Transverse colon (tissue), 4 donors: Measurements from ENCODE around the gene CCM2L. TPM values are rescaled to one million over a fixed set of nuclear protein-coding genes. Genes with fewer than 3 reads are reported as not detected.

Source experiments
- DNase-seq: peaks from one replicate; pipeline ENCODE4 v3.0.0-alpha.2; 2019
- H3K27ac ChIP-seq, 4 donors: fragments of 200-600 bp; sonication (generic); 2 replicates each; pipeline ENCODE4 v1.5.1; 2016 to 2018; ENCODE audit warnings: inconsistent platforms in 4 of 4
- H3K27me3 ChIP-seq: fragments of 200-600 bp; sonication (generic); 2 replicates; pipeline ENCODE4 v1.5.1; 2017; ENCODE audit warnings: inconsistent platforms
- H3K36me3 ChIP-seq, 4 donors: fragments of 200-600 bp; sonication (generic); 2 replicates each; pipeline ENCODE4 v1.5.1; 2017 to 2019; ENCODE audit warnings: inconsistent platforms in 4 of 4
- H3K4me1 ChIP-seq, 4 donors: fragments of 200-600 bp; sonication (generic); 2 replicates each; pipeline ENCODE4 v1.5.1; 2017 to 2020; ENCODE audit warnings: inconsistent platforms in 4 of 4
- H3K4me3 ChIP-seq, 4 donors: fragments of 200-600 bp; sonication (generic); 1 replicate in 1 of 4; 2 replicates in 3 of 4; pipeline versions ENCODE4 v1.5.1 to v1.6.1; 2017 to 2019; ENCODE audit warnings: inconsistent platforms in 4 of 4
- H3K9me3 ChIP-seq, 2 donors: fragments of 200-600 bp; sonication (generic); 2 replicates each; pipeline ENCODE4 v1.5.1; 2017 to 2019; ENCODE audit warnings: inconsistent platforms in 2 of 2
- EP300 ChIP-seq: sonication (generic); formaldehyde crosslinking; IDR thresholded peaks from one replicate; pipeline ENCODE4 v1.6.1; 2017; ENCODE audit warnings: antibody characterized with exemption, low read depth
- POLR2A ChIP-seq: fragments of 450-650 bp; IDR thresholded peaks from one replicate; pipeline ENCODE4 v1.6.1; 2016; ENCODE audit warnings: antibody characterized with exemption, mild to moderate bottlenecking, moderate library complexity
- POLR2AphosphoS5 ChIP-seq, 3 donors: sonication (generic); formaldehyde crosslinking; IDR thresholded peaks; one replicate each; pipeline ENCODE4 v1.6.1; 2016; ENCODE audit warnings: antibody characterized with exemption in 3 of 3
- WGBS, 2 donors: methylation state at CpG; one replicate each; pipeline ENCODE4 v1.1.5; 2018; ENCODE audit warnings: low coverage in 1 of 2; 5-methylcytosine and 5-hydroxymethylcytosine counted together
- in situ Hi-C, 4 donors: fragments of 200-750 bp; cut with MboI; loops; one replicate each; pipeline versions ENCODE4 v1.15.0 to v1.15.1; 2017; ENCODE audit warnings: low sequenced_read_pairs in 3 of 4, low pct_ligation_motif_present in 1 of 4, low pct_unique_long_range_greater_than_20kb in 1 of 4
- intact Hi-C: fragments of 100-400 bp; cut with DNase I; formaldehyde crosslinking; loops from one replicate; pipeline ENCODE4 v1.15.1; 2023; ENCODE audit warnings: low total_unique reads
- total RNA-seq, 4 donors: library from RNA; depleted of rRNA; stranded (reverse); fragments of >200 nt; gene quantifications; one replicate each; pipeline ENCODE4 v1.1.0, GENCODE V29; 2016
- TF ChIP-seq, protein P1 (sequence below), 5 experiments: fragments of 200-600 bp in 3 of 5; fragments of 450-650 bp in 2 of 5; sonication (generic) in 3 of 5; IDR thresholded peaks; 1 replicate in 2 of 5; 2 replicates in 3 of 5; pipeline ENCODE4 v1.5.1; 2016 to 2017; ENCODE audit warnings: antibody characterized with exemption in 5 of 5, inconsistent platforms in 3 of 5, mild to moderate bottlenecking in 2 of 5, moderate library complexity in 1 of 5

The CCM2L gene
- 1 to 10 TPM; 1.7 to 4.9 (median 3.0) TPM for total RNA-seq

GRCh38 chr20:32010101-32010500 lies at the start of gene CCM2L:
Gene CCM2L (plus strand): TSS chr20:32010438. CDS start chr20:32010455, 17 bp downstream.
- H3K27me3 ChIP-seq, result peaks cover 37% of the 10 kb centered on the region
- no peak for TF ChIP-seq EP300
- TF ChIP-seq POLR2AphosphoS5 (IDR thresholded peaks at IDR 0.05), result no peak
- TF ChIP-seq, protein P1, sequence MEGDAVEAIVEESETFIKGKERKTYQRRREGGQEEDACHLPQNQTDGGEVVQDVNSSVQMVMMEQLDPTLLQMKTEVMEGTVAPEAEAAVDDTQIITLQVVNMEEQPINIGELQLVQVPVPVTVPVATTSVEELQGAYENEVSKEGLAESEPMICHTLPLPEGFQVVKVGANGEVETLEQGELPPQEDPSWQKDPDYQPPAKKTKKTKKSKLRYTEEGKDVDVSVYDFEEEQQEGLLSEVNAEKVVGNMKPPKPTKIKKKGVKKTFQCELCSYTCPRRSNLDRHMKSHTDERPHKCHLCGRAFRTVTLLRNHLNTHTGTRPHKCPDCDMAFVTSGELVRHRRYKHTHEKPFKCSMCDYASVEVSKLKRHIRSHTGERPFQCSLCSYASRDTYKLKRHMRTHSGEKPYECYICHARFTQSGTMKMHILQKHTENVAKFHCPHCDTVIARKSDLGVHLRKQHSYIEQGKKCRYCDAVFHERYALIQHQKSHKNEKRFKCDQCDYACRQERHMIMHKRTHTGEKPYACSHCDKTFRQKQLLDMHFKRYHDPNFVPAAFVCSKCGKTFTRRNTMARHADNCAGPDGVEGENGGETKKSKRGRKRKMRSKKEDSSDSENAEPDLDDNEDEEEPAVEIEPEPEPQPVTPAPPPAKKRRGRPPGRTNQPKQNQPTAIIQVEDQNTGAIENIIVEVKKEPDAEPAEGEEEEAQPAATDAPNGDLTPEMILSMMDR (IDR thresholded peaks at IDR 0.05), result no peak
- TF ChIP-seq POLR2A, result no peak
- in situ Hi-C loops, result no loop called here

DNA sequence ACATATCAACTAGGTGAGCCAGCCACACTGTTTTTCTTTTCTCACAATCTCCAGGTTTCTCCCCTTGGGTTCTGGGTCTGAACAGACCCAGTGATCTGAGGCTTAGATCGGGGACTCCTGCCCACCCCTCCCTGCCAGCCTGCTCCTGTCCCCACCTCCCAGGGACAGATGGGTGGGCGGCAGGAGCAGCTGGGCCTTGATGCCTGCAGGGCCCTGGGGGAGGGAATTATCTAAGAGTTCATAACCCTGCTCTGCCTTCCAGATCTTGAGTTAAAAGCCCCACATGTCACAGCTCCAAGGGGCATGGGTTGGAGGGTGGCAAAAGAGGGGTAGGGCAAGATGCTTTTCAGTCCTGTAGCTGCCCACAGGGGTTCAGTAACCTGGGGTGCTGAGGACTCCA lies 47.5 kb upstream of the CCM2L start:
- DNase-seq, result no peak
- no peaks in the 10 kb centered on the region for H3K9me3 ChIP-seq
- peaks cover 55% of the 10 kb centered on the region for H3K27me3 ChIP-seq
- no peak overlapping the region for H3K27ac ChIP-seq
- in situ Hi-C loops (loop anchor here in 1 of 4 donors (10.0 kb wide), 1 partner anchor 108 kb away; no protein-coding TSS in a partner anchor), intact Hi-C loops (no loop called here)
- peaks cover 0 to 1% (median 0%) of the 10 kb centered on the region in 4 donors for H3K4me1 ChIP-seq
- H3K4me3 ChIP-seq, result no peak overlapping the region
- TF ChIP-seq EP300 (no peak), POLR2A (no peak), POLR2AphosphoS5 (IDR thresholded peaks at IDR 0.05) (no peak)
- TF ChIP-seq, protein P1 (IDR thresholded peaks at IDR 0.05), result no peak
- no peaks in the 10 kb centered on the region for H3K36me3 ChIP-seq
- WGBS, 2 donors, result 36 to 40% methylated on average over 1 to 2 of the region's 2 CpGs

More at GRCh38 chr20:32010101-32010500, at the start of gene CCM2L:
- DNase-seq, result no peak
- Histone ChIP-seq H3K36me3 (no peaks in the 10 kb centered on the region), H3K4me1 (no peaks in the 10 kb centered on the region), H3K4me3 (peak within 1 kb of the TSS in 1 of 4 donors; percentile 5), H3K27ac (peak within 1 kb of the TSS in 3 of 4 donors; percentile 17 to 41 (median 20)), H3K9me3 (no peaks in the 10 kb centered on the region)
- intact Hi-C loops, result no loop called here
- WGBS, 2 donors, result 20 to 55% methylated on average over 1 to 2 of the region's 2 CpGs

DNA sequence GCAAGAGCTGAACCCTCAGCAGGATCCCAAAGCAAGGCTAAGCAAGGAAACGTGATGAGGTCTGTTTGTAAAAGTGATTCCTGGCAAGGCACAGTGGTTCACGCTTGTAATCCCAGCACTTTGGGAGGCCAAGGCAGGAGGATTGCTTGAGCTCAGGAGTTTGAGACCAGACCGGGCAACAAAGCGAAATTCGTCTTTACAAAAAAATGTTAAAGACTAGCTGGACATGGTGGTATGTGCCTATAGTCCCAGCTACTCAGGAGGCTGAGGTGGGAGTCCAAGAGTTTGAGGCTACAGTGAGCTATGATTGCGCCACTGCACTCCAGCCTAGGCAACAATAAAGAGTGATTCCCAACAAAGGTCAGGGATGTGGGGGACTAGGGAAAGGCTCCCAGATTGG lies 46.3 kb upstream of the CCM2L start:
- intact Hi-C loops, result no loop called here
- Histone ChIP-seq H3K27ac (no peak overlapping the region), H3K36me3 (no peaks in the 10 kb centered on the region), H3K27me3 (peaks cover 62% of the 10 kb centered on the region), H3K4me1 (peaks cover 0 to 4% (median 0%) of the 10 kb centered on the region in 4 donors), H3K4me3 (no peak overlapping the region), H3K9me3 (no peaks in the 10 kb centered on the region)
- DNase-seq, result no peak
- TF ChIP-seq POLR2A, result no peak
- TF ChIP-seq POLR2AphosphoS5 (IDR thresholded peaks at IDR 0.05), result no peak
- no peak for TF ChIP-seq EP300
- TF ChIP-seq, protein P1 (IDR thresholded peaks at IDR 0.05), result no peak
- in situ Hi-C loops, result loop anchor here in 1 of 4 donors (10.0 kb wide), 1 partner anchor 109 kb away; no protein-coding TSS in a partner anchor
- 65% methylated on average over 6 of the region's 6 CpGs; no CpG with 5 or more reads in 1 of the 2 donors for WGBS, 2 donors

DNA sequence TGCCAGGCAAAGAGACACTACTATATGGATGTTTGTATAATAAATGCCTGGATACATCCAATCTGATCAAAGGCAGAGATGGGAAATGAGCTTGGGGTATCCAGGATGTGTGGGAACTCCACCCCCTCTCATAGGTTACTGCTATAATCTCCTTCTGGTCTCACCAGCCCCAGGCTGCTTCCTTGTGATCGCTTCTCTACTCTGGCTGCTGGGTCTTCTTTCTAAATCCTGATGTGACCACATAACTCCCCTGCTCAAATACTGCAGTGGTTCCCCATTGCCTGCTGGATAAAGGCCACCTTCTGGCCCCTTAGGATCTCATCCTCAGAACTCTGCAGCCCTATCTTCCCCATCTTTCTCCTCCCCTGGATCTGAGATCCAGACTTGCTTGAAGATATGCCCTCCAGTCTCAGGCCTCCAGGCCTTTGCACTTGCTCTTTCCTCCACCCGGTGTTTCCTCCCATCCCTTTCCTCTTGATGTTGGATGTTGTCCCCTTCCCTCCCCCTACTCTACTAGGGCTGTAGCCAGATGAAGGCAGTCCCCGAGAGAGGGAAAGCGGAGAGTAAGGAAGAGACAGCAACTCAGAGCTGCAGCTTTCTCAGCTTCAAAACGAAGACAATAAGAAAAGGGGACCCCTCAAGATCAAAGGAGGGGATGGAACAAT lies 43.1 kb upstream of the CCM2L start:
- no peak overlapping the region for H3K4me3 ChIP-seq
- peaks cover 0 to 4% (median 0%) of the 10 kb centered on the region in 4 donors for H3K4me1 ChIP-seq
- 11 to 20% methylated on average over 1 to 5 of the region's 5 CpGs for WGBS, 2 donors

More for the DNA sequence above, 43.1 kb upstream of the CCM2L start:
- TF ChIP-seq, protein P1 (IDR thresholded peaks at IDR 0.05), result no peak
- intact Hi-C loops (no loop called here), in situ Hi-C loops (loop anchor here in 1 of 4 donors (10.0 kb wide), 1 partner anchor 112 kb away; no protein-coding TSS in a partner anchor)
- Histone ChIP-seq H3K27ac (no peak overlapping the region), H3K9me3 (no peaks in the 10 kb centered on the region), H3K27me3 (peaks cover 65% of the 10 kb centered on the region), H3K36me3 (no peaks in the 10 kb centered on the region)
- DNase-seq, result no peak
